GM12892 (cell line): ENCODE measurements around the gene CCDC136.

ENCODE experiments used
- POLR2A ChIP-seq: IDR thresholded peaks from 2 replicates; pipeline ENCODE4 v1.6.1; 2011; ENCODE audit warnings: low read depth, low read length, control low read depth
- POLR2AphosphoS5 ChIP-seq: IDR thresholded peaks from 2 replicates; pipeline ENCODE4 v1.6.1; 2011; ENCODE audit warnings: low read depth, low read length, control low read depth
- TAF1 ChIP-seq: IDR thresholded peaks from 2 replicates; pipeline ENCODE4 v1.6.1; 2011; ENCODE audit warnings: low read depth, mild to moderate bottlenecking, control low read depth, low read length, borderline replicate concordance

DNA sequence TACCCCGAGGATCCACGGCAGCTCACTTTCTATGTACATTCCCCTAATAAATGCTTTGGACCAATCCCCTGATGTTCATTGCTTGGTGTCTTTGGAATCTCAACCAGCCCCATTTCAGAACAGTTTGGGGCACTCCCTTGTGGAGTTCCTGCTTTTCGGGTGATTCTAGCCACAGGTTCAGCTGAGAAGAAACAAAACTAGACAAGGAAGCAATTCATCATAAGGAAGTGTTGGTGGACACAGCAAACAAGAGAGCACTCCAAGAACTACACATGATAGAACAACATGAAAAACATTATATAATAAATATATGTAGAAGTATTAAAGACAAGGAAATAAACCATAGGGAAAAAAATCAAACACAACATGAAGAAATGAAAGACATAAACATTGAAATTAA lies 6.0 kb upstream of the CCDC136 start:
- TF ChIP-seq POLR2A (no peak), TAF1 (no peak), POLR2AphosphoS5 (no peak)
